DND-41 (cell line): ENCODE measurements around the gene SRD5A1.

ENCODE experiments used
- ATAC-seq: fragments of 200-7000 bp; cut with Tn5 transposase; 3 replicates; pipeline ENCODE4 v1.9.1; 2021; ENCODE audit warnings: low read depth; ENCODE audit not compliant: insufficient read depth
- DNase-seq: peaks from one replicate; pipeline ENCODE4 v3.0.0-alpha.2; 2020
- H2AFZ ChIP-seq: 2 replicates; pipeline ENCODE4 v1.6.0; 2012; ENCODE audit warnings: low read depth, low read length
- H3K27ac ChIP-seq: 2 replicates; pipeline ENCODE4 v1.5.1; 2012; ENCODE audit warnings: low read length, inconsistent platforms
- H3K27me3 ChIP-seq: fragments of 200-600 bp; sonication (generic); 2 replicates; pipeline ENCODE4 v1.6.0; 2012; ENCODE audit warnings: low read length, mild to moderate bottlenecking, inconsistent platforms; ENCODE audit not compliant: insufficient read depth, poor library complexity
- H3K36me3 ChIP-seq: 2 replicates; pipeline ENCODE4 v1.5.1; 2012; ENCODE audit warnings: low read length, inconsistent platforms; ENCODE audit not compliant: insufficient read depth
- H3K4me1 ChIP-seq: 2 replicates; pipeline ENCODE4 v1.5.1; 2012; ENCODE audit warnings: mild to moderate bottlenecking, low read length; ENCODE audit not compliant: insufficient read depth
- H3K4me2 ChIP-seq: 2 replicates; pipeline ENCODE4 v1.6.0; 2012; ENCODE audit warnings: mild to moderate bottlenecking, moderate library complexity, low read length, inconsistent platforms; ENCODE audit not compliant: insufficient read depth
- H3K4me3 ChIP-seq, 2 experiments: fragments of 200-600 bp in 1 of 2; shearing (Covaris generic) in 1 of 2; 2 replicates each; pipeline ENCODE4 v1.5.1; 2012 to 2016; ENCODE audit warnings: inconsistent platforms in 2 of 2, low read length in 2 of 2, mild to moderate bottlenecking in 2 of 2, low read depth in 1 of 2, moderate library complexity in 1 of 2
- H3K79me2 ChIP-seq: 2 replicates; pipeline ENCODE4 v1.6.0; 2012; ENCODE audit warnings: low read length, inconsistent platforms; ENCODE audit not compliant: insufficient read depth
- H3K9ac ChIP-seq: 2 replicates; pipeline ENCODE4 v1.6.0; 2012; ENCODE audit warnings: low read depth, mild to moderate bottlenecking, inconsistent platforms, low read length, moderate library complexity
- H3K9me3 ChIP-seq: 2 replicates; pipeline ENCODE4 v1.5.1; 2012; ENCODE audit warnings: low read length, moderate library complexity, mild to moderate bottlenecking, inconsistent platforms; ENCODE audit not compliant: insufficient read depth, severe bottlenecking
- H4K20me1 ChIP-seq: 2 replicates; pipeline ENCODE4 v1.6.0; 2012; ENCODE audit warnings: low read length; ENCODE audit not compliant: insufficient read depth
- CTCF ChIP-seq: IDR thresholded peaks from 2 replicates; pipeline ENCODE4 v1.5.1; 2012; ENCODE audit warnings: borderline replicate concordance, low read length, moderate library complexity, mild to moderate bottlenecking; ENCODE audit not compliant: poor library complexity, severe bottlenecking; ENCODE audit errors: extremely low read depth
- EZH2 ChIP-seq: IDR thresholded peaks from 3 replicates; pipeline ENCODE4 v1.6.1; 2012; ENCODE audit warnings: borderline replicate concordance, low read depth, mild to moderate bottlenecking, moderate library complexity, low read length, inconsistent platforms; ENCODE audit not compliant: severe bottlenecking

SRD5A1 gene

GRCh38 chr5:6707852-6708251 is 74.6 kb downstream of the SRD5A1 start:
- 0 out of 3 replicates have a peak, but pooled peaks have one; percentile 15 for ATAC-seq
- Histone ChIP-seq H3K9me3 (no peaks in the 10 kb centered on the region), H3K27ac (no peak overlapping the region)

DNA sequence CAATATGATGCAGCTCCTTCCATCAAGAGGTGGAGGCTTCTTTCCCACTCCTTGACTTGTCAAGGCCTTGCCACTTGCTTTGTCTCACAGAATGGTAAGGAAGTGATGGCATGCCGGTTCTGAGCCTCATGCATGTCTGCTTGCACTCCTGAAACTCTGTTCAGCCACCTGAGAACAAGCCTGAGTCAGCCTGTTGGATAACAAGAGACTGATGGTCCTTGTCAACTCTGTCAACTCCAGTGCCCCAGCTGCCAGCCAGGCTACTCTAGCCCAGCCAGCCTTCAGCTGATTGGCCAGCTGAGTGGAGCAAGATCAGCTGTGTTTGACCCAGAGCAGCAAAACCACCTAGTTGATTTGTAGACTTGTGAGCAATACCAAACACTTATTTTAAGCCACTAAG is 75.6 kb downstream of the SRD5A1 start:
- H3K9me3 ChIP-seq = no peaks in the 10 kb centered on the region
- no peaks in the 10 kb centered on the region for H4K20me1 ChIP-seq
- H3K4me2 ChIP-seq = no peak overlapping the region
- H3K27ac ChIP-seq = no peak overlapping the region
- DNase-seq (no peak), ATAC-seq (no peak)
- H2AFZ ChIP-seq = no peak overlapping the region
- no peaks in the 10 kb centered on the region for H3K36me3 ChIP-seq
- TF ChIP-seq CTCF = no peak
- no peak for TF ChIP-seq EZH2
- no peaks in the 10 kb centered on the region for H3K27me3 ChIP-seq
- H3K4me3 ChIP-seq = no peak overlapping the region
- peaks cover under 1% of the 10 kb centered on the region for H3K79me2 ChIP-seq
- no peak overlapping the region for H3K9ac ChIP-seq
- H3K4me1 ChIP-seq = peaks cover 20% of the 10 kb centered on the region

More at GRCh38 chr5:6707852-6708251, 74.6 kb downstream of the SRD5A1 start:
- Histone ChIP-seq H3K4me3 (no peak overlapping the region), H3K36me3 (no peaks in the 10 kb centered on the region), H3K4me1 (peaks cover 20% of the 10 kb centered on the region), H3K9ac (no peak overlapping the region), H3K79me2 (no peaks in the 10 kb centered on the region), H3K4me2 (no peak overlapping the region), H2AFZ (peak overlapping the region; percentile 20; the same call in 1 of the 2 replicates), H3K27me3 (no peaks in the 10 kb centered on the region), H4K20me1 (no peaks in the 10 kb centered on the region)
- TF ChIP-seq CTCF = no peak
- no peak for TF ChIP-seq EZH2
- no peak for DNase-seq

DNA sequence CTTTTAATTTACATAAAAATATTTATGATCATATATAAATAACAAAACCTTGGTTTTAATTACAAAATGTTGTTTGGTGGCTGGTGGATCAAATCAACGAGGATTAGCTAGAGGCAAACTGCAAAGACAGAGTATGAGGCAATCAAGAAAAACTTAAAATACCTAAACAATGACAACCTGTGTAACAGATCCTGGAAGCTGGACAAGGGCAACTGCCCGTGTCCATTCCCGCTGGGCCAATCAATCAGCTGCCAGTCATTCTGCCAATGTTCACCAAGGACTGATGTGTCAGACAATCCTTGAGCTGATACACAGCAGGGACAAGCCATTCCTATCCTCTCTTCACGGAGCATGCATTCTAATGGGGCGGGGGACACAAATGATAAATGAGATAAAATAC is 76.8 kb downstream of the SRD5A1 start:
- no peak for DNase-seq
- Histone ChIP-seq H3K9me3 (no peaks in the 10 kb centered on the region), H3K9ac (no peak overlapping the region), H4K20me1 (peaks cover 10% of the 10 kb centered on the region), H3K36me3 (no peaks in the 10 kb centered on the region; the same call in 1 of the 2 replicates), H3K4me3 (no peak overlapping the region), H3K27ac (no peak overlapping the region), H3K4me2 (no peak overlapping the region), H2AFZ (no peak overlapping the region), H3K4me1 (peaks cover 21% of the 10 kb centered on the region), H3K27me3 (no peaks in the 10 kb centered on the region), H3K79me2 (peaks cover 13% of the 10 kb centered on the region)
- no peak for ATAC-seq
- TF ChIP-seq EZH2 = no peak
- TF ChIP-seq CTCF = no peak
